Esophagus squamous epithelium (tissue), 5 donors: Measurements from ENCODE around the gene PSTPIP2. TPM values are rescaled to one million over a fixed set of nuclear protein-coding genes. Genes with fewer than 3 reads are reported as not detected.

ENCODE experiments used
- DNase-seq: peaks from one replicate; lab custom pipeline; 2025; lab: John Stamatoyannopoulos, UW
- H3K27ac ChIP-seq, 4 donors: fragments of 200-600 bp; sonication (generic); one replicate each; pipeline ENCODE4 v1.5.1; 2016 to 2019; ENCODE audit warnings: mild to moderate bottlenecking in 1 of 4
- H3K27me3 ChIP-seq, 4 donors: fragments of 200-600 bp; sonication (generic); 1 replicate in 3 of 4; 2 replicates in 1 of 4; pipeline versions ENCODE4 v1.5.1 to v1.6.0; 2017 to 2021; ENCODE audit warnings: antibody characterized with exemption in 1 of 4
- H3K36me3 ChIP-seq, 3 donors: fragments of 200-600 bp; sonication (generic); one replicate each; pipeline ENCODE4 v1.5.1; 2016 to 2019
- H3K4me1 ChIP-seq, 3 donors: fragments of 200-600 bp; sonication (generic); one replicate each; pipeline ENCODE4 v1.5.1; 2017 to 2019
- H3K4me3 ChIP-seq, 4 donors: fragments of 200-600 bp; sonication (generic); 1 replicate in 3 of 4; 2 replicates in 1 of 4; pipeline ENCODE4 v1.5.1; 2016 to 2019; ENCODE audit warnings: mild to moderate bottlenecking in 2 of 4, moderate library complexity in 1 of 4
- H3K9me3 ChIP-seq, 3 donors: fragments of 200-600 bp; sonication (generic); one replicate each; pipeline ENCODE4 v1.5.1; 2016 to 2019
- CTCF ChIP-seq, 6 experiments: fragments of 450-650 bp in 4 of 6; fragments of 200-600 bp in 2 of 6; sonication (generic) in 2 of 6; IDR thresholded peaks; one replicate each; pipeline ENCODE4 v1.5.1; 2016 to 2019; ENCODE audit warnings: antibody characterized with exemption in 6 of 6, mild to moderate bottlenecking in 4 of 6, moderate library complexity in 4 of 6
- POLR2A ChIP-seq, 4 donors: fragments of 450-650 bp; IDR thresholded peaks; one replicate each; pipeline ENCODE4 v1.6.1; 2017; ENCODE audit warnings: antibody characterized with exemption in 4 of 4, mild to moderate bottlenecking in 4 of 4, moderate library complexity in 3 of 4
- WGBS, 2 donors: methylation state at CpG; one replicate each; pipeline ENCODE4 v1.1.5; 2018; 5-methylcytosine and 5-hydroxymethylcytosine counted together
- intact Hi-C: fragments of 100-400 bp; cut with DNase I; formaldehyde crosslinking; loops from one replicate; pipeline ENCODE4 v1.15.0; 2022
- total RNA-seq, 4 donors: library from RNA; depleted of rRNA; stranded (reverse); fragments of >200 nt; gene quantifications; one replicate each; pipeline ENCODE4 v1.1.0, GENCODE V29; 2016
- donor health status: DM: yes; HTN: yes; CAD: no.

PSTPIP2 gene
- total RNA-seq, 4 donors from 2014 or later: 5.6 to 18.7 (median 11.1) TPM

GRCh38 chr18:46010050-46010449, 62.0 kb downstream of the PSTPIP2 start:
- 93 to 98% methylated on average over 4 of the region's 4 CpGs for WGBS, 2 donors
- intact Hi-C loops: no loop called here
- H3K27ac ChIP-seq: no peak overlapping the region

GRCh38 chr18:46009125-46009840, 62.8 kb downstream of the PSTPIP2 start:
- Histone ChIP-seq H3K4me3 (no peak overlapping the region), H3K27ac (peak overlapping the region in 1 of 4 donors; percentile 9), H3K36me3 (peaks cover 0 to 25% (median 0%) of the 10 kb centered on the region in 3 donors), H3K4me1 (no peaks in the 10 kb centered on the region), H3K27me3 (no peaks in the 10 kb centered on the region), H3K9me3 (no peaks in the 10 kb centered on the region)
- DNase-seq: no peak
- TF ChIP-seq CTCF (IDR thresholded peaks at IDR 0.05) (no peak), POLR2A (IDR thresholded peaks at IDR 0.05) (no peak)
- intact Hi-C loops: no loop called here
- 78 to 87% methylated on average over 5 of the region's 5 CpGs for WGBS, 2 donors

More at GRCh38 chr18:46010050-46010449, 62.0 kb downstream of the PSTPIP2 start:
- no peak for DNase-seq
- TF ChIP-seq CTCF (IDR thresholded peaks at IDR 0.05) (no peak), POLR2A (IDR thresholded peaks at IDR 0.05) (no peak)
- H3K4me1 ChIP-seq: no peaks in the 10 kb centered on the region
- H3K4me3 ChIP-seq: no peak overlapping the region
- H3K36me3 ChIP-seq: peaks cover 0 to 25% (median 0%) of the 10 kb centered on the region in 3 donors
- no peaks in the 10 kb centered on the region for H3K9me3 ChIP-seq
- no peaks in the 10 kb centered on the region for H3K27me3 ChIP-seq

GRCh38 chr18:46008531-46008930, 63.5 kb downstream of the PSTPIP2 start:
- DNase-seq: no peak
- intact Hi-C loops: no loop called here
- H3K27me3 ChIP-seq: no peaks in the 10 kb centered on the region
- H3K9me3 ChIP-seq: no peaks in the 10 kb centered on the region
- H3K27ac ChIP-seq: peak overlapping the region in 1 of 4 donors; percentile 9
- H3K4me1 ChIP-seq: no peaks in the 10 kb centered on the region
- H3K36me3 ChIP-seq: peaks cover 0 to 25% (median 0%) of the 10 kb centered on the region in 3 donors
- 79 to 90% methylated on average over 3 to 8 of the region's 8 CpGs for WGBS, 2 donors
- no peak for TF ChIP-seq CTCF (IDR thresholded peaks at IDR 0.05)
- TF ChIP-seq POLR2A (IDR thresholded peaks at IDR 0.05): no peak
- H3K4me3 ChIP-seq: no peak overlapping the region

- Histone ChIP-seq H3K4me1 (no peaks in the 10 kb centered on the region), H3K4me3 (no peak overlapping the region), H3K36me3 (peaks cover 0 to 33% (median 0%) of the 10 kb centered on the region in 3 donors), H3K9me3 (peaks cover 0 to under 1% (median 0%) of the 10 kb centered on the region in 3 donors), H3K27ac (no peak overlapping the region), H3K27me3 (no peaks in the 10 kb centered on the region)
- 92 to 96% methylated on average over 4 to 5 of the region's 5 CpGs for WGBS, 2 donors
- DNase-seq: no peak
- intact Hi-C loops: no loop called here
- TF ChIP-seq CTCF (IDR thresholded peaks at IDR 0.05) (no peak), POLR2A (IDR thresholded peaks at IDR 0.05) (no peak)
These were observed 64.9 kb downstream of the PSTPIP2 start for GRCh38 chr18:46007165-46007564.

- whole genome bisulfite sequencing, 2 donors: 100% methylated on average over 1 of the region's 1 CpG
- TF ChIP-seq POLR2A (IDR thresholded peaks at IDR 0.05) (no peak), CTCF (IDR thresholded peaks at IDR 0.05) (no peak)
- H3K27ac ChIP-seq: no peak overlapping the region
- no peak overlapping the region for H3K4me3 ChIP-seq
- H3K9me3 ChIP-seq: peaks cover 0 to 4% (median 0%) of the 10 kb centered on the region in 3 donors
- H3K4me1 ChIP-seq: no peaks in the 10 kb centered on the region
- no peaks in the 10 kb centered on the region for H3K27me3 ChIP-seq
- no peak for DNase-seq
- intact Hi-C loops: loop anchor here (5.0 kb wide), 1 partner anchor 231 kb away; no protein-coding TSS in a partner anchor
- H3K36me3 ChIP-seq: peaks cover 0 to 8% (median 0%) of the 10 kb centered on the region in 3 donors
These were observed 69.1 kb downstream of the PSTPIP2 start for GRCh38 chr18:46002934-46003333.
